ENCODE measurements around the gene SHISA2. TPM values are rescaled to one million over a fixed set of nuclear protein-coding genes. Genes with fewer than 3 reads are reported as not detected.

Gene SHISA2
- total RNA-seq, 1 experiment from 2014 or later = 1.2 TPM

- ATAC-seq (no peak), DNase-seq (ENCODE audit: low read depth, low spot score) (no peak)
- Histone ChIP-seq H3K36me3 (ENCODE audit: control insufficient read depth, insufficient read depth, low read length) (no peaks in the 10 kb centered on the region), H3K27ac (ENCODE audit: low read length) (no peak overlapping the region), H3K4me1 (ENCODE audit: control insufficient read depth, insufficient read depth, low read length) (peaks cover 4% of the 10 kb centered on the region; the same call in 1 of the 2 replicates), H3K4me3 (ENCODE audit: low read depth in 2 of 2, low read length in 2 of 2) (no peak overlapping the region), H3K27me3 (ENCODE audit: control insufficient read depth, insufficient read depth, low read length) (no peaks in the 10 kb centered on the region; the same call in 1 of the 2 replicates), H3K9me3 (ENCODE audit: control insufficient read depth, insufficient read depth, low read depth, low read length) (no peaks in the 10 kb centered on the region)
- intact Hi-C loops (cut with micrococcal nuclease; ENCODE audit: unreplicated experiment) (no loop called here), in situ Hi-C loops (cut with HindIII; ENCODE audit: low pct_unique_long_range_greater_than_20kb, low sequenced_read_pairs) (no loop called here)
- ChIA-PET POLR2A (no interaction called here), CTCF (no interaction called here)
- TF ChIP-seq TCF7L2 (IDR thresholded peaks at IDR 0.05; ENCODE audit: low read depth, low read length) = no peak
- TF ChIP-seq REST (IDR thresholded peaks at IDR 0.05; ENCODE audit: insufficient read depth in 1 of 2, low read depth in 2 of 2, low read length in 1 of 2) = no peak
- no peak for TF ChIP-seq SIN3A (IDR thresholded peaks at IDR 0.05; ENCODE audit: borderline replicate concordance, insufficient read depth, low read depth, low read length)
- no peak for TF ChIP-seq POLR2AphosphoS5 (IDR thresholded peaks at IDR 0.05; ENCODE audit: low read depth, low read length)
- no peak for TF ChIP-seq CTCF (IDR thresholded peaks at IDR 0.05)
- no TSS peak for BruUV-seq (replicated peaks)
Observed at GRCh38 chr13:26021516-26021915, 30.3 kb downstream of the SHISA2 start.

GRCh38 chr13:26020891-26021290 lies 30.9 kb downstream of the SHISA2 start:
- H3K4me1 ChIP-seq (ENCODE audit: control insufficient read depth, insufficient read depth, low read length) = peaks cover 4% of the 10 kb centered on the region; the same call in 1 of the 2 replicates
- H3K36me3 ChIP-seq (ENCODE audit: control insufficient read depth, insufficient read depth, low read length) = no peaks in the 10 kb centered on the region
- H3K27ac ChIP-seq (ENCODE audit: low read length) = no peak overlapping the region
- in situ Hi-C loops (cut with HindIII; ENCODE audit: low pct_unique_long_range_greater_than_20kb, low sequenced_read_pairs) = no loop called here
- H3K9me3 ChIP-seq (ENCODE audit: control insufficient read depth, insufficient read depth, low read depth, low read length) = no peaks in the 10 kb centered on the region
- POLR2A ChIA-PET = no interaction called here
- ATAC-seq = no peak
- no peak overlapping the region for H3K4me3 ChIP-seq (ENCODE audit: low read depth in 2 of 2, low read length in 2 of 2)
- CTCF ChIA-PET = no interaction called here
- no TSS peak for BruUV-seq (replicated peaks)
- DNase-seq (ENCODE audit: low read depth, low spot score) = no peak
- intact Hi-C loops (cut with micrococcal nuclease; ENCODE audit: unreplicated experiment) = no loop called here
- no peaks in the 10 kb centered on the region; the same call in 1 of the 2 replicates for H3K27me3 ChIP-seq (ENCODE audit: control insufficient read depth, insufficient read depth, low read length)
- TF ChIP-seq POLR2AphosphoS5 (IDR thresholded peaks at IDR 0.05; ENCODE audit: low read depth, low read length) (no peak), SIN3A (IDR thresholded peaks at IDR 0.05; ENCODE audit: borderline replicate concordance, insufficient read depth, low read depth, low read length) (no peak)
